B cell (primary cell): ENCODE data around the gene IGFLR1. TPM values are rescaled to one million over a fixed set of nuclear protein-coding genes. Genes with fewer than 3 reads are reported as not detected.

ENCODE experiments used
- ATAC-seq: fragments of 200-7000 bp; cut with Tn5 transposase; one replicate; pipeline ENCODE4 v1.10.0; 2021; ENCODE audit warnings: low read depth, mild to moderate bottlenecking, moderate number of reproducible peaks, moderate library complexity
- CTCF ChIA-PET: fragments of 350-600 bp; sonication (Branson Sonifier 250); formaldehyde crosslinking; loops from one replicate; lab custom pipeline; 2021; ENCODE audit warnings: antibody characterized with exemption, inconsistent platforms; lab: Charles Lee
- POLR2A ChIA-PET: fragments of 350-600 bp; sonication (Branson Sonifier 250); formaldehyde crosslinking; loops from one replicate; lab custom pipeline; 2021; ENCODE audit warnings: antibody characterized with exemption; lab: Charles Lee
- DNase-seq: peaks from one replicate; pipeline ENCODE4 v3.0.0; 2013
- H2AFZ ChIP-seq: 2 replicates; pipeline ENCODE4 v1.6.1; 2012; ENCODE audit warnings: mild to moderate bottlenecking, low read depth, low read length; ENCODE audit not compliant: insufficient read depth, poor library complexity, severe bottlenecking
- H3K27ac ChIP-seq, 2 donors: 1 replicate in 1 of 2; 2 replicates in 1 of 2; pipeline ENCODE4 v1.5.1; 2012 to 2013; ENCODE audit warnings: low read length in 2 of 2, mild to moderate bottlenecking in 2 of 2, moderate library complexity in 1 of 2
- H3K27me3 ChIP-seq, 4 experiments: fragments of 200-600 bp in 1 of 4; sonication (generic) in 1 of 4; replicated peaks in 1 of 4; 1 replicate in 2 of 4; 2 replicates in 2 of 4; pipeline versions ENCODE4 v1.6.1 to v1.7.0; 2013 to 2016; ENCODE audit warnings: low read length in 3 of 4, mild to moderate bottlenecking in 2 of 4, mixed read lengths in 1 of 4, moderate library complexity in 1 of 4; ENCODE audit not compliant: insufficient read depth in 4 of 4, control insufficient read depth in 3 of 4; ENCODE audit errors: control extremely low read depth in 1 of 4
- H3K36me3 ChIP-seq, 2 experiments: replicated peaks in 1 of 2; 1 replicate in 1 of 2; 2 replicates in 1 of 2; pipeline versions ENCODE4 v1.6.1 to v1.7.1; 2013; ENCODE audit warnings: low read length in 1 of 2; ENCODE audit not compliant: insufficient read depth in 2 of 2, control insufficient read depth in 1 of 2; ENCODE audit errors: control extremely low read depth in 1 of 2, extremely low read depth in 1 of 2
- H3K4me1 ChIP-seq, 2 donors: fragments of 200-600 bp in 1 of 2; sonication (generic) in 1 of 2; 1 replicate in 1 of 2; 2 replicates in 1 of 2; pipeline versions ENCODE4 v1.5.1 to v1.6.1; 2013 to 2017; ENCODE audit warnings: low read length in 2 of 2; ENCODE audit not compliant: control insufficient read depth in 2 of 2, insufficient read depth in 2 of 2
- H3K4me2 ChIP-seq: replicated peaks from 2 replicates; pipeline ENCODE3; 2012; ENCODE audit warnings: mild to moderate bottlenecking, low read depth, low read length; ENCODE audit not compliant: poor library complexity, severe bottlenecking
- H3K4me3 ChIP-seq, 5 experiments: fragments of 200-600 bp in 1 of 5; sonication (generic) in 1 of 5; 1 replicate in 3 of 5; 2 replicates in 2 of 5; pipeline versions ENCODE4 v1.5.1 to v1.7.0; 2011 to 2016; ENCODE audit warnings: low read length in 4 of 5, mild to moderate bottlenecking in 4 of 5, low read depth in 2 of 5, control low read depth in 1 of 5, moderate library complexity in 1 of 5; ENCODE audit not compliant: insufficient read depth in 1 of 5; ENCODE audit errors: control extremely low read depth in 1 of 5, extremely low read depth in 1 of 5
- H3K79me2 ChIP-seq: fragments of 200-600 bp; sonication (generic); one replicate; pipeline ENCODE4 v1.6.0; 2016; ENCODE audit warnings: low read length; ENCODE audit not compliant: control insufficient read depth, insufficient read depth
- H3K9ac ChIP-seq: fragments of 200-600 bp; sonication (generic); 2 replicates; pipeline ENCODE4 v1.6.1; 2017; ENCODE audit warnings: mild to moderate bottlenecking, low read length, moderate library complexity
- H3K9me3 ChIP-seq, 3 donors: one replicate each; pipeline versions ENCODE4 v1.6.1 to v1.7.1; 2013; ENCODE audit warnings: low read length in 2 of 3; ENCODE audit not compliant: control insufficient read depth in 2 of 3, insufficient read depth in 1 of 3; ENCODE audit errors: control extremely low read depth in 1 of 3
- H4K20me1 ChIP-seq: 2 replicates; pipeline ENCODE4 v1.6.0; 2012; ENCODE audit warnings: mild to moderate bottlenecking, low read length; ENCODE audit not compliant: insufficient read depth, control insufficient read depth, poor library complexity, severe bottlenecking
- H3K27ac Mint-ChIP-seq: one replicate; pipeline ENCODE4 v1.8.0; 2021; ENCODE audit warnings: mixed read lengths
- H3K27me3 Mint-ChIP-seq: one replicate; pipeline ENCODE4 v1.8.0; 2021; ENCODE audit warnings: mixed read lengths
- H3K4me1 Mint-ChIP-seq: one replicate; pipeline ENCODE4 v1.8.0; 2021; ENCODE audit warnings: mixed read lengths
- H3K4me3 Mint-ChIP-seq: one replicate; pipeline ENCODE4 v1.8.0; 2021; ENCODE audit warnings: mixed read lengths
- H3K9me3 Mint-ChIP-seq: one replicate; pipeline ENCODE4 v1.8.0; 2022; ENCODE audit warnings: mixed read lengths; ENCODE audit not compliant: insufficient read depth
- EZH2 ChIP-seq: IDR thresholded peaks from 2 replicates; pipeline ENCODE4 v1.6.1; 2012; ENCODE audit warnings: borderline replicate concordance, low read depth, mild to moderate bottlenecking, moderate library complexity, low read length; ENCODE audit not compliant: insufficient read depth, poor library complexity, severe bottlenecking
- WGBS: methylation state at CpG from one replicate; pipeline ENCODE4 v1.1.5; 2013; ENCODE audit warnings: missing lambda C conversion rate; ENCODE audit not compliant: insufficient coverage; 5-methylcytosine and 5-hydroxymethylcytosine counted together
- intact Hi-C: fragments of 100-400 bp; cut with micrococcal nuclease; formaldehyde crosslinking; loops from one replicate; pipeline ENCODE4 v1.10.0; 2022
- polyA plus RNA-seq: library from polyadenylated mRNA; depleted of rRNA; stranded (reverse); fragments of >200 nt; gene quantifications from 2 replicates; pipeline ENCODE4 v1.2.3, GENCODE V29; 2012
- total RNA-seq, 2 donors: library from RNA; stranded (reverse); fragments of 120-200 nt in 1 of 2; gene quantifications; 1 replicate in 1 of 2; 2 replicates in 1 of 2; pipeline versions ENCODE4 v1.2.3 to v1.2.4, GENCODE V29; 2013 to 2022
- TF ChIP-seq, protein P1 (sequence below): fragments of 200-600 bp; IDR thresholded peaks from one replicate; pipeline ENCODE4 v1.8.0; 2022; ENCODE audit warnings: antibody characterized with exemption, mild to moderate bottlenecking

Gene IGFLR1
- total and polyA plus RNA-seq, 2 donors (not counting 1 experiment from before 2014, with no cell fraction given) = 130 to 245 TPM

GRCh38 chr19:35757231-35757748 lies 15.0 kb upstream of the IGFLR1 start:
- peaks cover 24 to 35% of the 10 kb centered on the region in 2 donors for H3K4me1 ChIP-seq
- Mint-ChIP-seq H3K9me3 (no peaks in the 10 kb centered on the region), H3K27ac (no peak overlapping the region), H3K27me3 (peaks cover 17% of the 10 kb centered on the region), H3K4me3 (peak overlapping the region; percentile 99), H3K4me1 (peaks cover 34% of the 10 kb centered on the region)
- DNase-seq = no peak
- WGBS = 11% methylated on average over 17 of the region's 19 CpGs
- no peak overlapping the region for H3K27ac ChIP-seq
- intact Hi-C loops = loop anchor here (5.0 kb wide), 1 partner anchor 65 kb away; no protein-coding TSS in a partner anchor
- no peak for ATAC-seq
- H3K36me3 ChIP-seq = peaks cover 0 to 33% of the 10 kb centered on the region in 2 experiments
- peak overlapping the region; percentile 98 for H3K4me2 ChIP-seq
- H3K27me3 ChIP-seq = peaks cover 0 to 26% (median 10%) of the 10 kb centered on the region in 4 experiments
- peak overlapping the region; percentile 85 to 99 (median 94) for H3K4me3 ChIP-seq
- ChIA-PET POLR2A (interaction anchor here (1.1 to 2.2 kb wide), 4 partner anchors 9 to 17 kb away, joined by 7 to 17 read pairs (median 9); partner anchors contain the start of genes LIN37, PSENEN and U2AF1L4), CTCF (no interaction called here)
- peak overlapping the region; percentile 82 for H2AFZ ChIP-seq
- H4K20me1 ChIP-seq = no peaks in the 10 kb centered on the region
- peaks cover 0 to 10% (median 0%) of the 10 kb centered on the region in 3 donors for H3K9me3 ChIP-seq
- peaks cover 29% of the 10 kb centered on the region for H3K79me2 ChIP-seq
- TF ChIP-seq, protein P1, sequence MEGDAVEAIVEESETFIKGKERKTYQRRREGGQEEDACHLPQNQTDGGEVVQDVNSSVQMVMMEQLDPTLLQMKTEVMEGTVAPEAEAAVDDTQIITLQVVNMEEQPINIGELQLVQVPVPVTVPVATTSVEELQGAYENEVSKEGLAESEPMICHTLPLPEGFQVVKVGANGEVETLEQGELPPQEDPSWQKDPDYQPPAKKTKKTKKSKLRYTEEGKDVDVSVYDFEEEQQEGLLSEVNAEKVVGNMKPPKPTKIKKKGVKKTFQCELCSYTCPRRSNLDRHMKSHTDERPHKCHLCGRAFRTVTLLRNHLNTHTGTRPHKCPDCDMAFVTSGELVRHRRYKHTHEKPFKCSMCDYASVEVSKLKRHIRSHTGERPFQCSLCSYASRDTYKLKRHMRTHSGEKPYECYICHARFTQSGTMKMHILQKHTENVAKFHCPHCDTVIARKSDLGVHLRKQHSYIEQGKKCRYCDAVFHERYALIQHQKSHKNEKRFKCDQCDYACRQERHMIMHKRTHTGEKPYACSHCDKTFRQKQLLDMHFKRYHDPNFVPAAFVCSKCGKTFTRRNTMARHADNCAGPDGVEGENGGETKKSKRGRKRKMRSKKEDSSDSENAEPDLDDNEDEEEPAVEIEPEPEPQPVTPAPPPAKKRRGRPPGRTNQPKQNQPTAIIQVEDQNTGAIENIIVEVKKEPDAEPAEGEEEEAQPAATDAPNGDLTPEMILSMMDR = no peak
- TF ChIP-seq EZH2 = no peak
- H3K9ac ChIP-seq = peak overlapping the region; percentile 96
